K562 (cell line): ENCODE measurements around the gene LBHD1. TPM values are rescaled to one million over a fixed set of nuclear protein-coding genes. Genes with fewer than 3 reads are reported as not detected.

Experiments
- BCL6 ChIP-seq: fragments of 250-450 bp; sonication (Bioruptor Pico); IDR thresholded peaks from 2 replicates; pipeline ENCODE4 v1.4.0; 2020
- CBX5 ChIP-seq: IDR thresholded peaks from 2 replicates; pipeline ENCODE4 v1.6.1; 2014; ENCODE audit warnings: low read depth, borderline replicate concordance
- CC2D1A ChIP-seq: fragments of 450-650 bp; IDR thresholded peaks from 2 replicates; pipeline ENCODE4 v1.6.1; 2017; ENCODE audit warnings: mild to moderate bottlenecking
- CLOCK ChIP-seq: fragments of 250-450 bp; sonication (Bioruptor Pico); IDR thresholded peaks from 2 replicates; pipeline ENCODE4 v1.4.0; 2020; ENCODE audit warnings: mild to moderate bottlenecking, moderate library complexity, borderline replicate concordance
- FOXA1 ChIP-seq: fragments of 450-650 bp; IDR thresholded peaks from 2 replicates; pipeline ENCODE4 v1.6.1; 2016; ENCODE audit warnings: mild to moderate bottlenecking, borderline replicate concordance
- MCM5 ChIP-seq: fragments of 450-650 bp; IDR thresholded peaks from 2 replicates; pipeline ENCODE4 v1.6.1; 2016; ENCODE audit warnings: low read depth
- NR4A1 ChIP-seq, 2 experiments: fragments of 250-450 bp in 1 of 2; fragments of 450-650 bp in 1 of 2; sonication (Bioruptor Pico) in 1 of 2; IDR thresholded peaks; 2 replicates each; pipeline versions ENCODE4 v1.4.0 to v1.6.1; 2016 to 2020; ENCODE audit warnings: mild to moderate bottlenecking in 2 of 2, missing compliant biosample characterization in 1 of 2, missing genetic modification characterization in 1 of 2, moderate library complexity in 1 of 2
- PCBP1 ChIP-seq: fragments of 200-400 bp; formaldehyde crosslinking; IDR thresholded peaks from 2 replicates; pipeline ENCODE4 v1.6.1; 2018; ENCODE audit warnings: mild to moderate bottlenecking, low read depth, low read length; ENCODE audit not compliant: poor library complexity, severe bottlenecking
- PHF21A ChIP-seq: fragments of 450-650 bp; IDR thresholded peaks from 2 replicates; pipeline ENCODE4 v1.6.1; 2017; ENCODE audit warnings: low read depth, borderline replicate concordance
- POLR2B ChIP-seq: fragments of 450-650 bp; IDR thresholded peaks from 2 replicates; pipeline ENCODE4 v1.6.1; 2018; ENCODE audit warnings: low read depth; ENCODE audit not compliant: partially characterized antibody
- SREBF2 ChIP-seq: sonication (generic); formaldehyde crosslinking; IDR thresholded peaks from 2 replicates; pipeline ENCODE4 v1.4.0; 2020; ENCODE audit warnings: mild to moderate bottlenecking, missing genetic modification reagents
- THRA ChIP-seq: fragments of 450-650 bp; IDR thresholded peaks from 2 replicates; pipeline ENCODE4 v1.6.1; 2017; ENCODE audit warnings: mild to moderate bottlenecking, moderate library complexity
- U2AF2 ChIP-seq: fragments of 200-400 bp; formaldehyde crosslinking; optimal IDR thresholded peaks from 2 replicates; pipeline ENCODE3; 2017; ENCODE audit warnings: low read depth, mild to moderate bottlenecking, low read length
- ZNF407 ChIP-seq: fragments of 450-650 bp; IDR thresholded peaks from 2 replicates; pipeline ENCODE4 v1.6.1; 2016; ENCODE audit warnings: low read depth
- ZNF764 ChIP-seq: fragments of 250-450 bp; sonication (Bioruptor Pico); IDR thresholded peaks from 2 replicates; pipeline ENCODE4 v1.4.0; 2020; ENCODE audit warnings: low read depth, mild to moderate bottlenecking, moderate library complexity
- polyA plus RNA-seq, 8 experiments: library from polyadenylated mRNA; depleted of rRNA in 4 of 8; stranded (reverse) in 5 of 8; unstranded in 3 of 8; fragments of >200 nt; fragmentation: Nextera tagmentation in 2 of 8; fragmentation: Illumina TruSeq in 1 of 8; extraction: Ambion mirVana in 2 of 8; extraction: Trizol in 1 of 8; gene quantifications; 2 replicates each; pipeline versions ENCODE4 v1.2.1 to v1.2.3, GENCODE V29; 2011 to 2014; ENCODE audit warnings: inconsistent platforms in 1 of 8, missing spikeins in 1 of 8
- total RNA-seq, 7 experiments: library from RNA; depleted of rRNA in 6 of 7; stranded (reverse); fragments of >200 nt in 6 of 7; fragmentation: Illumina TruSeq in 2 of 7; extraction: Trizol in 2 of 7; gene quantifications; 2 replicates each; pipeline versions ENCODE4 v1.2.1 to v1.2.3, GENCODE V29; 2011 to 2021; ENCODE audit warnings: low replicate concordance in 1 of 7

The LBHD1 gene
- total and polyA plus RNA-seq, 9 of the 15 experiments (the other 6 are each of a cell fraction or from before 2014, with no cell fraction given), result 2.6 to 28.0 (median 12.5) TPM

- TF ChIP-seq CLOCK (CRISPR knock-in tag), result no peak
- no peak for TF ChIP-seq THRA
- TF ChIP-seq ZNF764 (CRISPR knock-in tag), result no peak
- peak; percentile 91 for TF ChIP-seq PCBP1
- TF ChIP-seq FOXA1, result no peak
- no peak for TF ChIP-seq U2AF2
- peak; percentile 83; the same call in 1 of the 2 replicates for TF ChIP-seq PHF21A
- no peak for TF ChIP-seq CC2D1A
- no peak for TF ChIP-seq MCM5
- peak; percentile 63 for TF ChIP-seq ZNF407
- 0 out of 2 replicates have a peak, but pooled peaks have one; percentile 56 for TF ChIP-seq SREBF2 (CRISPR knock-in tag)
- TF ChIP-seq NR4A1 (CRISPR knock-in tag; IDR thresholded peaks at IDR 0.05), result no peak
- TF ChIP-seq NR4A1 (tag; IDR thresholded peaks at IDR 0.05), result no peak
- TF ChIP-seq POLR2B, result peak; percentile 99
- TF ChIP-seq BCL6, result no peak
- no peak for TF ChIP-seq CBX5
Observed at GRCh38 chr11:62665075-62665598, 6.9 kb downstream of the LBHD1 start, which contains the start of the genes C11orf98 and CSKMT (continued).
